HEK293 (cell line): ENCODE measurements around the gene PBXIP1.

Experiments used
- BCL11A ChIP-seq: fragments of 450-650 bp; formaldehyde crosslinking; IDR thresholded peaks from 2 replicates; pipeline ENCODE4 v1.5.1; 2016; ENCODE audit warnings: low read depth, missing biosample characterization, missing genetic modification characterization
- CTCF ChIP-seq: fragments of 450-650 bp; formaldehyde crosslinking; IDR thresholded peaks from 2 replicates; pipeline ENCODE4 v1.5.1; 2016; ENCODE audit warnings: missing biosample characterization, missing genetic modification characterization
- GLIS2 ChIP-seq: fragments of 450-650 bp; formaldehyde crosslinking; IDR thresholded peaks from 2 replicates; pipeline ENCODE4 v1.5.1; 2016; ENCODE audit warnings: missing biosample characterization, missing genetic modification characterization
- PRDM10 ChIP-seq: fragments of 450-650 bp; formaldehyde crosslinking; IDR thresholded peaks from 2 replicates; pipeline ENCODE4 v1.5.1; 2016; ENCODE audit warnings: missing biosample characterization, missing genetic modification characterization
- REST ChIP-seq: fragments of 450-650 bp; formaldehyde crosslinking; IDR thresholded peaks from 2 replicates; pipeline ENCODE4 v1.5.1; 2016; ENCODE audit warnings: missing biosample characterization, missing genetic modification characterization
- SP2 ChIP-seq: fragments of 450-650 bp; formaldehyde crosslinking; IDR thresholded peaks from 2 replicates; pipeline ENCODE4 v1.5.1; 2016; ENCODE audit warnings: missing biosample characterization, missing genetic modification characterization
- SP3 ChIP-seq: fragments of 450-650 bp; formaldehyde crosslinking; IDR thresholded peaks from 2 replicates; pipeline ENCODE4 v1.5.1; 2016; ENCODE audit warnings: missing biosample characterization, missing genetic modification characterization
- TCF7L2 ChIP-seq: IDR thresholded peaks from 2 replicates; pipeline ENCODE4 v1.6.1; 2011; ENCODE audit warnings: low read depth, mild to moderate bottlenecking, inconsistent platforms, low read length, moderate library complexity, borderline replicate concordance
- ZBTB1 ChIP-seq: fragments of 450-650 bp; formaldehyde crosslinking; IDR thresholded peaks from 2 replicates; pipeline ENCODE4 v1.5.1; 2016; ENCODE audit warnings: missing biosample characterization, missing genetic modification characterization
- ZBTB11 ChIP-seq: fragments of 450-650 bp; formaldehyde crosslinking; conservative IDR thresholded peaks from 2 replicates; pipeline ENCODE4 v1.5.1; 2016; ENCODE audit warnings: low read depth, missing biosample characterization, missing genetic modification characterization
- ZBTB8A ChIP-seq: fragments of 450-650 bp; formaldehyde crosslinking; IDR thresholded peaks from 2 replicates; pipeline ENCODE4 v1.5.1; 2016; ENCODE audit warnings: missing biosample characterization, missing genetic modification characterization
- ZFHX2 ChIP-seq: fragments of 450-650 bp; formaldehyde crosslinking; conservative IDR thresholded peaks from 2 replicates; pipeline ENCODE4 v1.5.1; 2016; ENCODE audit warnings: missing biosample characterization, missing genetic modification characterization
- ZFP69B ChIP-seq: fragments of 450-650 bp; formaldehyde crosslinking; IDR thresholded peaks from 2 replicates; pipeline ENCODE4 v1.5.1; 2016; ENCODE audit warnings: missing biosample characterization, missing genetic modification characterization
- ZNF10 ChIP-seq: fragments of 450-650 bp; formaldehyde crosslinking; IDR thresholded peaks from 2 replicates; pipeline ENCODE4 v1.5.1; 2017; ENCODE audit warnings: missing biosample characterization, missing genetic modification characterization
- ZNF146 ChIP-seq: fragments of 450-650 bp; formaldehyde crosslinking; IDR thresholded peaks from 2 replicates; pipeline ENCODE4 v1.5.1; 2016; ENCODE audit warnings: missing biosample characterization, missing genetic modification characterization
- ZNF157 ChIP-seq: fragments of 450-650 bp; formaldehyde crosslinking; IDR thresholded peaks from 2 replicates; pipeline ENCODE4 v1.5.1; 2016; ENCODE audit warnings: missing biosample characterization, missing genetic modification characterization
- ZNF2 ChIP-seq: fragments of 450-650 bp; formaldehyde crosslinking; IDR thresholded peaks from 2 replicates; pipeline ENCODE4 v1.5.1; 2016; ENCODE audit warnings: missing biosample characterization, missing genetic modification characterization
- ZNF239 ChIP-seq: fragments of 450-650 bp; formaldehyde crosslinking; IDR thresholded peaks from 2 replicates; pipeline ENCODE4 v1.5.1; 2016; ENCODE audit warnings: missing biosample characterization, missing genetic modification characterization
- ZNF302 ChIP-seq: fragments of 450-650 bp; formaldehyde crosslinking; IDR thresholded peaks from 2 replicates; pipeline ENCODE4 v1.5.1; 2016; ENCODE audit warnings: missing biosample characterization, missing genetic modification characterization, low read depth
- ZNF362 ChIP-seq: fragments of 450-650 bp; formaldehyde crosslinking; IDR thresholded peaks from 2 replicates; pipeline ENCODE4 v1.5.1; 2016; ENCODE audit warnings: missing biosample characterization, missing genetic modification characterization
- ZNF391 ChIP-seq: fragments of 450-650 bp; formaldehyde crosslinking; IDR thresholded peaks from 2 replicates; pipeline ENCODE4 v1.5.1; 2016; ENCODE audit warnings: low read depth, missing biosample characterization, missing genetic modification characterization, borderline replicate concordance
- ZNF404 ChIP-seq: fragments of 450-650 bp; formaldehyde crosslinking; IDR thresholded peaks from 2 replicates; pipeline ENCODE4 v1.5.1; 2017; ENCODE audit warnings: missing biosample characterization, missing genetic modification characterization
- ZNF426 ChIP-seq: fragments of 450-650 bp; formaldehyde crosslinking; IDR thresholded peaks from 2 replicates; pipeline ENCODE4 v1.5.1; 2017; ENCODE audit warnings: missing biosample characterization, missing genetic modification characterization, mild to moderate bottlenecking, inconsistent platforms, moderate library complexity
- ZNF433 ChIP-seq: fragments of 450-650 bp; formaldehyde crosslinking; IDR thresholded peaks from 2 replicates; pipeline ENCODE4 v1.5.1; 2016; ENCODE audit warnings: missing biosample characterization, missing genetic modification characterization, low read depth
- ZNF660 ChIP-seq: fragments of 450-650 bp; IDR thresholded peaks from 2 replicates; pipeline ENCODE4 v1.5.1; 2018; ENCODE audit warnings: missing biosample characterization, mild to moderate bottlenecking, missing genetic modification characterization
- ZNF792 ChIP-seq: fragments of 450-650 bp; formaldehyde crosslinking; IDR thresholded peaks from 2 replicates; pipeline ENCODE4 v1.5.1; 2016; ENCODE audit warnings: missing biosample characterization, missing genetic modification characterization

The PBXIP1 gene

GRCh38 chr1:155003766-155004351, 48.0 kb upstream of the PBXIP1 start (continued):
- no peak; the same call in 1 of the 2 replicates for TF ChIP-seq CTCF (tag by site-specific recombination)
- 0 out of 2 replicates have a peak, but pooled peaks have one; percentile 17 for TF ChIP-seq ZNF660 (tag by site-specific recombination)
- no peak for TF ChIP-seq ZNF302 (tag by site-specific recombination)
- 0 out of 2 replicates have a peak, but pooled peaks have one; percentile 10 for TF ChIP-seq ZNF391
- peak; percentile 88 for TF ChIP-seq GLIS2 (tag by site-specific recombination)
- TF ChIP-seq PRDM10 (tag by site-specific recombination) = peak; percentile 92
- TF ChIP-seq ZNF146 = no peak; the same call in 1 of the 2 replicates
- no peak for TF ChIP-seq TCF7L2
- TF ChIP-seq ZFHX2 = peak; percentile 98
- TF ChIP-seq ZBTB8A (tag by site-specific recombination) = peak; percentile 34; the same call in 1 of the 2 replicates
- no peak for TF ChIP-seq ZNF433 (tag by site-specific recombination)
- no peak for TF ChIP-seq ZNF426
- TF ChIP-seq ZNF10 (tag by site-specific recombination) = no peak
- no peak for TF ChIP-seq ZNF157 (tag by site-specific recombination)
- peak; percentile 86 for TF ChIP-seq ZBTB11
- TF ChIP-seq ZNF404 (tag by site-specific recombination) = no peak
- peak; percentile 65 for TF ChIP-seq SP2 (tag by site-specific recombination)
- TF ChIP-seq ZNF2 (tag by site-specific recombination) = no peak
- TF ChIP-seq ZNF362 (tag by site-specific recombination) = no peak
- no peak for TF ChIP-seq ZNF792 (tag by site-specific recombination)
- no peak for TF ChIP-seq REST (tag by site-specific recombination)
- TF ChIP-seq ZNF239 (tag by site-specific recombination) = no peak
- no peak for TF ChIP-seq ZBTB1 (tag by site-specific recombination)
- peak; percentile 52 for TF ChIP-seq SP3 (tag by site-specific recombination)
- no peak for TF ChIP-seq BCL11A
- 0 out of 2 replicates have a peak, but pooled peaks have one; percentile 16 for TF ChIP-seq ZFP69B (tag by site-specific recombination)
